MM.1S (cell line): ENCODE measurements around the gene RCN1.

ENCODE experiments used
- DNase-seq: peaks from one replicate; pipeline ENCODE4 v3.0.0-alpha.2; 2015
- H2AFZ ChIP-seq: fragments of 300-600 bp; sonication (generic); 2 replicates; pipeline ENCODE4 v1.6.0; 2016; ENCODE audit warnings: antibody characterized with exemption, low read length
- H3F3A ChIP-seq: fragments of 300-600 bp; sonication (generic); 2 replicates; pipeline ENCODE4 v1.6.1; 2016; ENCODE audit warnings: mild to moderate bottlenecking, antibody characterized with exemption, low read length, moderate library complexity, mixed read lengths; ENCODE audit not compliant: insufficient read depth
- H3K27ac ChIP-seq: fragments of 300-600 bp; sonication (generic); 2 replicates; pipeline ENCODE4 v1.5.1; 2016; ENCODE audit warnings: mild to moderate bottlenecking, low read length
- H3K27me3 ChIP-seq: fragments of 300-600 bp; sonication (generic); replicated peaks from 2 replicates; pipeline ENCODE4 v1.6.0; 2016; ENCODE audit warnings: low read length; ENCODE audit not compliant: insufficient read depth
- H3K36me3 ChIP-seq: fragments of 300-600 bp; sonication (generic); replicated peaks from 2 replicates; pipeline ENCODE4 v1.6.1; 2016; ENCODE audit warnings: mild to moderate bottlenecking, low read length, mixed read lengths; ENCODE audit not compliant: insufficient read depth
- H3K4me1 ChIP-seq: fragments of 300-600 bp; sonication (generic); 2 replicates; pipeline ENCODE4 v1.6.1; 2016; ENCODE audit warnings: low read length, mixed read lengths
- H3K4me2 ChIP-seq: fragments of 300-600 bp; sonication (generic); 2 replicates; pipeline ENCODE4 v1.6.0; 2016; ENCODE audit warnings: low read depth, low read length
- H3K4me3 ChIP-seq: fragments of 300-600 bp; sonication (generic); 2 replicates; pipeline ENCODE4 v1.5.1; 2016; ENCODE audit warnings: low read length, mixed read lengths
- H3K79me2 ChIP-seq: fragments of 300-600 bp; sonication (generic); 2 replicates; pipeline ENCODE4 v1.6.1; 2016; ENCODE audit warnings: mixed run types, low read length, mixed read lengths
- H3K9ac ChIP-seq: fragments of 300-600 bp; sonication (generic); 2 replicates; pipeline ENCODE4 v1.6.1; 2016; ENCODE audit warnings: low read length, mixed read lengths
- H3K9me2 ChIP-seq: fragments of 300-600 bp; sonication (generic); replicated peaks from 2 replicates; pipeline ENCODE4 v1.6.1; 2016; ENCODE audit warnings: mild to moderate bottlenecking, low read length, mixed read lengths; ENCODE audit not compliant: insufficient read depth
- H3K9me3 ChIP-seq: fragments of 300-600 bp; sonication (generic); replicated peaks from 2 replicates; pipeline ENCODE4 v1.6.1; 2016; ENCODE audit warnings: mild to moderate bottlenecking, low read length, mixed read lengths; ENCODE audit not compliant: insufficient read depth
- H4K20me1 ChIP-seq: fragments of 300-600 bp; sonication (generic); 2 replicates; pipeline ENCODE4 v1.6.1; 2016; ENCODE audit warnings: mild to moderate bottlenecking, low read length, moderate library complexity, mixed read lengths; ENCODE audit not compliant: insufficient read depth
- CTCF ChIP-seq: fragments of 300-600 bp; sonication (generic); IDR thresholded peaks from 2 replicates; pipeline ENCODE4 v1.5.1; 2016; ENCODE audit warnings: antibody characterized with exemption, low read length, mixed read lengths
- EZH2 ChIP-seq: fragments of 300-600 bp; sonication (generic); optimal IDR thresholded peaks from 2 replicates; pipeline ENCODE3; 2017; ENCODE audit warnings: low read depth, mild to moderate bottlenecking, antibody characterized with exemption, low read length, mixed read lengths
- EZH2phosphoT487 ChIP-seq: fragments of 300-600 bp; sonication (generic); IDR thresholded peaks from 2 replicates; pipeline ENCODE4 v1.6.1; 2018; ENCODE audit warnings: antibody characterized with exemption, low read length

RCN1 gene

GRCh38 chr11:32081901-32082300 is 9.0 kb upstream of the RCN1 start:
- H3K9me2 ChIP-seq, result no peaks in the 10 kb centered on the region
- no peaks in the 10 kb centered on the region for H3K36me3 ChIP-seq
- no peaks in the 10 kb centered on the region for H3F3A ChIP-seq
- H3K9ac ChIP-seq, result no peak overlapping the region
- H3K4me2 ChIP-seq, result no peak overlapping the region
- no peaks in the 10 kb centered on the region for H3K27me3 ChIP-seq
- H4K20me1 ChIP-seq, result no peaks in the 10 kb centered on the region
- H3K27ac ChIP-seq, result no peak overlapping the region
- TF ChIP-seq EZH2 (no peak), EZH2phosphoT487 (no peak), CTCF (no peak)
- H2AFZ ChIP-seq, result no peak overlapping the region
- H3K9me3 ChIP-seq, result no peaks in the 10 kb centered on the region
- DNase-seq, result no peak
- H3K4me1 ChIP-seq, result peaks cover 4% of the 10 kb centered on the region; the same call in 1 of the 2 replicates
- no peaks in the 10 kb centered on the region for H3K79me2 ChIP-seq
- H3K4me3 ChIP-seq, result no peak overlapping the region

GRCh38 chr11:32082346-32082986 is 8.4 kb upstream of the RCN1 start:
- H3F3A ChIP-seq, result no peaks in the 10 kb centered on the region
- H3K36me3 ChIP-seq, result no peaks in the 10 kb centered on the region
- H3K79me2 ChIP-seq, result no peaks in the 10 kb centered on the region
- H2AFZ ChIP-seq, result no peak overlapping the region
- TF ChIP-seq EZH2phosphoT487, result no peak
- TF ChIP-seq EZH2, result no peak
- no peak for TF ChIP-seq CTCF
- no peak overlapping the region for H3K9ac ChIP-seq
- H3K4me1 ChIP-seq, result peaks cover 8% of the 10 kb centered on the region
- no peak for DNase-seq
- no peaks in the 10 kb centered on the region for H4K20me1 ChIP-seq
- H3K4me3 ChIP-seq, result no peak overlapping the region
- no peak overlapping the region for H3K4me2 ChIP-seq
- no peak overlapping the region for H3K27ac ChIP-seq
- no peaks in the 10 kb centered on the region for H3K9me3 ChIP-seq
- H3K27me3 ChIP-seq, result no peaks in the 10 kb centered on the region
- H3K9me2 ChIP-seq, result no peaks in the 10 kb centered on the region

- TF ChIP-seq EZH2phosphoT487 (no peak), EZH2 (no peak), CTCF (no peak)
- Histone ChIP-seq H3K9me2 (no peaks in the 10 kb centered on the region), H3K27ac (peak overlapping the region; percentile 21), H3K4me3 (no peak overlapping the region), H3K9ac (no peak overlapping the region), H3K4me2 (peak overlapping the region; percentile 45; the same call in 1 of the 2 replicates), H3K79me2 (peaks cover 11% of the 10 kb centered on the region), H3K4me1 (peaks cover 21% of the 10 kb centered on the region), H3K27me3 (no peaks in the 10 kb centered on the region), H3K36me3 (no peaks in the 10 kb centered on the region), H4K20me1 (no peaks in the 10 kb centered on the region), H2AFZ (0 out of 2 replicates have a peak overlapping the region, but pooled peaks have one; percentile 18), H3K9me3 (no peaks in the 10 kb centered on the region), H3F3A (peaks cover 23% of the 10 kb centered on the region)
- DNase-seq, result peak; percentile 7
Measured at GRCh38 chr11:32087597-32087996, 3.3 kb upstream of the RCN1 start.
